GM21786 (cell line): Measurements from ENCODE around the gene PXDN.

Experiments
- ATAC-seq: cut with Tn5 transposase; IDR thresholded peaks from one replicate; pipeline ENCODE4 v1.9.1; 2021; ENCODE audit not compliant: unreplicated experiment

Gene PXDN

DNA sequence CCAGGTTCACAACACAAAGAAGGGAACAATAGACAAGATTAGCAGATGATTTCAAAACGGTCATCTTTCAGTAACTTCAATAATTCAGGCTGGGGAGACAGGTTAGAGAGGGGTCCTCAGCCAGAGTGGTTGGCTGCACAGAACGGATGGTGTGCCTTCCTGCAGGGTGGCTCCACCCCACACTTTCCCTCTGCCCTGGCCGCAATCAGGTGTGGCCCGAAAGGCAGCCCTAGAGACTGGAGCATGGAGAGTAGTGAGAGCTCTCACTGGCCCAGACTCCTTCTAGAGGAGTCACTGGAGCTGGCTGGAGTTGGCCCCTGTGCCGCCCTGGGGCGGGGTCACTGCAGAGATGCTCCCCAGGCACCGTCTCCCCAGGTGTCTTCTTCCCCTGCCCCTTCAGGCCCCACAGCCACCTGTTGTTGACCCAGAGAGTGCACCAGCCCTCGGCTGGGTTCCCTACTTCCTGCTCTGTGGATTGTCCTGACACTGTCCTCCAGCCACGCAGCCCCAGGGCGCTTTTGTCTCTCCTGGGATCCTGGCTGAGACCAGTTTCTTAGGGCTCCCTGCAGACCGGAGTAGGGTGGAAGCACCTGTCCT is 126.8 kb downstream of the PXDN start:
- ATAC-seq = no peak

- no peak for ATAC-seq
These were observed 129.8 kb downstream of the PXDN start for GRCh38 chr2:1614564-1614963.

- no peak for ATAC-seq
These were observed 130.5 kb downstream of the PXDN start for GRCh38 chr2:1613731-1614354.

DNA sequence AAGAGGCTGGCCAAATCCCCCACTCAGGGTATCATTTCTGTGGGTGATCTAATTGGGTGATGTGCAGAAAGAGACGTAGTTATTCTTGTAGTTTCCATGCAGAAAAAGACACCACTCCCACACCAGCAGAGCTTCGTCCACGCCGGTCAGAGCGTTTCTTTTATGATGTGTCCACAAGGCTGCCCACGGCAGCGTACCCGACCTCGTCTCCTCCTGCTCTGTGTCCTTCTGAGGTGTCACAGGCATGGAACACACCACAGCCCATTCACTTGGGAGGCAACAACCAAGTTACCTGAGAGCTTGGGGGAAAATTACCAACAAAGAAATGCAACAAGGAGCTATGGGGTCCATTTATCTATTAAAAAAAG is 131.3 kb downstream of the PXDN start:
- no peak for ATAC-seq

GRCh38 chr2:1612391-1613077 is 131.8 kb downstream of the PXDN start:
- ATAC-seq = no peak

DNA sequence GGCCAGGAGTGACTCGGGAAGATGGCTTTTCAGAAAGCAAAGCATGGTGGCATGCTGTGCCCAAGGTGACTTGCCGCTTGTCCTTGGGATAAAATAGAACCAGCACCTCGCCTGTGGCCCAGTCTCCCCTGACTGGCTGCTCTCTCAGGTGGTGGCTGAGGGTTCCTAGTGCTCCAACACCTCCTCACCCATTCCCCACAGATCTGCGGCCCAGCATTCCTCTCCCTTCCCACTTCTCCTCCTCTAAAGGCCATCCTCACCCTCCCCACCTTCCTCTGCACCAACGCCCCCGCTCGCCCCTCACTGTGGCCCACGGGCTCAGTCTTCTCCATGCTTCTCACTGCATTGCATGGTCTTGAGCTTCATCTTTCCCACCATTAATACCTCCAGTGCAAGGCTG is 132.4 kb downstream of the PXDN start:
- no peak for ATAC-seq

DNA sequence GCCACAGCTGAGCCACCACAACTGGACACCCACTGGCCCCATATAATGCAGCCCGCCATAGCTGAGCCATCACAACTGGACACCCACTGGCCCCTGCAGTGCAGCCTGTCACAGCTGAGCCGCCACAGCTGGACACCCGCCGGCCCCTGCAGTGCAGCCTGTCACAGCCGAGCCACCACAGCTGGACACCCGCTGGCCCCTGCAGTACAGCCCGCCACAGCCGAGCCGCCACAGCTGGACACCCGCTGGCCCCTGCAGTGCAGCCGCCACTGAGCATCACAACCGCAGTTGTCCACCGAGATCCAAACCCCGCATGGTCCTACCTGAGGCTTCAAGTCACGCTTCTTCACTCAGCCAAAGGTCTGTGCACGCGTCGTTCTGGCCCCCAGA is 134.2 kb downstream of the PXDN start:
- ATAC-seq = no peak

GRCh38 chr2:1609485-1610095 is 134.7 kb downstream of the PXDN start:
- no peak for ATAC-seq

- ATAC-seq = no peak
These were observed 135.3 kb downstream of the PXDN start for GRCh38 chr2:1609040-1609439.

GRCh38 chr2:1607971-1608688 is 136.2 kb downstream of the PXDN start:
- ATAC-seq = no peak

GRCh38 chr2:1607236-1607920 is 136.9 kb downstream of the PXDN start:
- no peak for ATAC-seq

DNA sequence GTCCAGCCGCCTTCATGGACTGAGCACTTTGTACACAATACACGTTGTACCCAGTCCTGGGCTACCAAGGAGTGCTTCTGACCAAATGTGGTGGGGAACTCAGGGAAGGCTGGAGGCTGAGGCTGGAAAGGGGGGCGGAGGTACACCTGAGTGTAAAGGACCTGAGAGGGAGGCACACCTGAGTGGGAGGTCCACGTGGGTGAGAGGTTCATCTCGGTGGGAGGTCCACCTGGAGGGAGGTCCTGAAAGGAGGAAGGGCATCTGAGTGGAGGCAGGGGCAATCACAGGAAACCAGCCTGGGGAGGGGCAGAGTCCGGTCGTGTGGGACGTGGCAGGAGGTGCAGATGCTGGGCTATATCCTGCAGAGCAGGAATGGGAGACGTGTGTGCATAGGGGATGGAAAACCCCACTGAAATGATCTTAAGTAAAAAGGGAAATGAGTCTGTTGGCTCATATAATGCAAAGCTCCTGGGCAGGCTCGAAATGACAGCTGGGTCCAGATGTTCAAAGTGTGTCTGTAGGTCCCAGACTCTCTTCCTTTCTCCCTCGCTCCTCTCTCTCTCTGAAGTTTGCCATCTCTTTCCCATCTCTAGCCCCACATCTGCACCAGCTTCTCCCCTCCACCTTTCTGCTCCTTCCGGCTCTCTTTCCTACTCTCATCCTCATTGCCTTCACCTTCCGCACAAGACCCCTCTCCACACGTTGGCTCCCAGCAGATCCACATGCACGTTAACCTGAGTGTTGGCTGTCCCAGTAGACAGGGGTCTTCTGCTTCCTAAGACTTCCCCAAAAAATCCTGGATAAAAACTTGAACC is 137.7 kb downstream of the PXDN start:
- ATAC-seq = no peak

- ATAC-seq = no peak
These were observed 138.3 kb downstream of the PXDN start for GRCh38 chr2:1606046-1606400.

DNA sequence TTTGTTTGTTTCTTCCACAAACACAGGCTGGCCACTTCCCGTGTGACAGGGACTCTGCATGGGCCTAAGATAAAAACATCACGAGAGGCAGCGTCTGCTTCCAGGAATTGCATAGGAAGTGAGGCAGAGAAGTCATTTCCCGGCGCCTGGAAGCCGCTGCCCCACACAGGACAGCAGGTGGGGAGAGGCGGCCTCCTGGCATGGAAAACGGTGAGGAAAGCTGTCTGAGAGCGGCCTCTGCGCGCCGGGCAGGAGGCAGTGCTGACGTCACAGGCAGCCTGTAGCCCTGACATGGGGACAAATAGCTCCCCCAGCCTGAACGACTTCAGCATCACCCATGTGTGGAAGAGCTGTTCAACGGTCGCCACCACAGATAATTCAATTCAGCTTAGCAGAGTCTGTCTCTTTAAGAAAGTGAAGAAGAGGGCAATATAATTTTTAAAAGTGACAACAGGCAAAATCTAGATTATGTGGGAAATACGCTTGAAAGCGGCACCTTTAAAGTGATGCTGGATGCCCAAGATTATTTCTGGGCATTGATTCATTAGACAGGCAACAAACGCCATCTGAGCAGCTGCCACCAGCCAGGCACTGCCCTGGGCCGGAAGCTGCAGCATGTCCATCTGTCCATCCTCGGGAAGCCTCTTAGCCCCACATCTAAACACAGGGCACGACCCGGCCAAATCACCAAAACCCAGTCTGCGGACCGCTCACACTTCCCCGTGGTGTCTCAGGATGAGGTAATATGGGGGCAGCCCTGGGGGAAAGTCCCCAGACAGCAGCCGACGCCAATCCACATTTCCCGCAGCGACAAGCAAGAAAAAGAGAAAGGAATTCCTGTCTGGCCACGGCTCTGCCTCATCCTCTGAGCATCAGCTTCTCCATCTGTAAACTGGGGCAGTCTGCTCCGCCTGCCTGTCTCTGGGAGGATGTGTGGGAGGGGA is 138.9 kb downstream of the PXDN start:
- no peak for ATAC-seq

DNA sequence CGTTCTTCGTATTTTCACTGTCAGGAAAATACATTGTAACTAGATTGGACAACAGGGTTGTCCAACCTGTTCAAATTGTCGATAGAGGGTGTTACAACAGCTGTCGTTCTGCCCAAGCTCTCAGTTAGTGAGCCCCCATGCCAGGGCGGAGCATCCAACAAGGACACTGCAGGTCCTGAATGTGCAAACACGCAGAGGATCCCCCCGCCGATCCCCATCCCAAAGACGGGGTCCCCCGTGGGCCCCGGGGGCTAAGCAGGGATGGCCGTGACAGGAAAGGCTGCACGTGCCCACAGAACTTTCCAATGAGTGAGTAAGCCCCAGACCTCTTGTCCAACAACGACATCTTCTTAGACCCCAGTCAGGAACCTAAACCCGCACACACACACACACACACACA is 140.8 kb downstream of the PXDN start:
- ATAC-seq = no peak

GRCh38 chr2:1603059-1603458 is 141.3 kb downstream of the PXDN start:
- no peak for ATAC-seq

DNA sequence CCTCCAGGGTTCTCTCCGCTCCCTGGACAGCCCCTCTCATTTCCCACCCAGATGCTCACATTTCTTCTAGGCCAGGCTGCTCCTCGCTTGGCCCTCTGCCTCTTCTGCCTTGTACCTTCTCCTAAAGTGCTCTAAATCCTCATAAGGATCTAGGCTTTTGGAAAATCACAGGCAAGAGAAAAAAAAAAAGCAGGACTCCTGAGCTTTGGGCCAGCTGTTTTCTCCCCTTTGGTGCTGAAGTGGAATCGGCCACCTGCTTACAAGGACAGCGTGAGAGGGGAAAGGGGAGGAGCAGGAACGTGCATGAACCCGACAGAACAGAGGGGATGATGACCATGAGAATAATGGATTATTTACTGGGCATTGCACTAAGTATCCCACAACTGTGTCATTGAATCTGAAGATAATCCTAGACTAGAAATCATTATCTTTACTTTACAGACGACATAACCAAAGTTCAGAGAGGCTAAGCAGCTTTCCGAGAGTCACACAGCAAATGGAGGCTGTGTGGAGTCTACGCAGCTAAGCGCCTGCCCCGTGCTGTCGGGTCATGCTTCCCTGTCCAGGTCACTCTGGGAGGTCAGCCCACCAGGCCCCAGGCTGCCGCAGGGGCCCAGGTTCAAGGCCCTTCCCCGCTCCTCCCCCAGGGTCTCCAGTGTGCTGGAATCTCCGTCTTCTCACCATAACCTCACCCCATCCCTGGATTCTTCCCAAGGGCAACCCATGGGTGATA is 141.9 kb downstream of the PXDN start:
- no peak for ATAC-seq

DNA sequence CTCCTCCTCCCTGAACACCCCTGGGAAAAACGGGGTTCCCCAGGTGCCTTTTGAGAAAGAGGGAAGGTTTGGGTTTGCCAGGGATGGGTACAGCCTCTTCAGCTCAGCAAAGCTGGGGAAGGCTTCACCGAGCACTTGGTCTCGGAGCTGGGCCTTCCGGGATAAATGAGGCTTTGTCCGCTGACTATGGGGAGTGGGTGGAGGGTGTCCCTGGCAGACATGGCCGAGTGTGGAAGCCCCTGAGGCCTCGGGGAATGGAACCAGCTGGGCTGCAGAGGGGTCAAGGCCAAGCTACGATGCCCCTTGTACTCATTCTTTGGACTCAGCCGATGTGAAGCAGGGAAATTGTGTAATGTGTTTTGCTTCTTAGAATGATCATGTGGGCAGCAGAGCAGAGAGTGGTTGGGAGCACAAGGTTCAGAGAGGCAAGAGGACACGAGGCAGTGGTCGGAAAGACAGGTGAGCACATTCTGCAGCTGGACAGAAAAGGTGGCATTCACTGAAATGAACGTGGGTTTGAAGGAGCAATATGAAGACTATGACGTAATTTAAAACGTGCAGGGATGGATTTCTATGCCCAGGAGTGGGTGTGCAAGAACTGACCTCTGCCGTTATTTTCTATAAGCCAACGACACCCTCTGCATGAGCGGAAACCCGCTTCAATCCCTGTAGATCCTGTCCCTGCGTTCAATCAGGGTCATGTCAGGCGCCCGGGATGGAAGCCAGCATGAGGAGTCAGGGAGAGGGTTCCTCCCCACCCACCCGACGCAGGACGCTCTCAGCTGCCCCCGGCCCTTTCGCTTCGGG is 142.6 kb downstream of the PXDN start:
- no peak for ATAC-seq
